Urothelium cell line (cell line): ENCODE data around the gene UGT2A3.

ENCODE experiments used
- DNase-seq: peaks from one replicate; pipeline ENCODE4 v3.0.0; 2011; ENCODE audit warnings: low spot score, mixed read lengths
- FAIRE-seq: peaks from 2 replicates; lab custom pipeline; 2011; peaks lifted over from hg19 to GRCh38; lab: Jason Lieb, UNC

Gene UGT2A3

GRCh38 chr4:68917016-68917415, 34.6 kb downstream of the UGT2A3 start:
- DNase-seq (no peak), FAIRE-seq (no peak)

GRCh38 chr4:68912807-68913206, 38.8 kb downstream of the UGT2A3 start:
- no peak for FAIRE-seq
- no peak for DNase-seq

GRCh38 chr4:68909385-68909784, 42.2 kb downstream of the UGT2A3 start:
- no peak for FAIRE-seq

GRCh38 chr4:68907788-68908700, 43.6 kb downstream of the UGT2A3 start:
- no peak for DNase-seq
- no peak for FAIRE-seq

More at GRCh38 chr4:68909385-68909784, 42.2 kb downstream of the UGT2A3 start:
- DNase-seq, result no peak

- DNase-seq, result no peak
- FAIRE-seq, result no peak
Measured at GRCh38 chr4:68907245-68907644, 44.4 kb downstream of the UGT2A3 start.

GRCh38 chr4:68906780-68907137, 44.8 kb downstream of the UGT2A3 start:
- no peak for DNase-seq
- FAIRE-seq, result no peak

GRCh38 chr4:68905939-68906779, 45.4 kb downstream of the UGT2A3 start:
- DNase-seq, result no peak
- no peak for FAIRE-seq

GRCh38 chr4:68905598-68905938, 46.0 kb downstream of the UGT2A3 start:
- no peak for DNase-seq
- no peak for FAIRE-seq

GRCh38 chr4:68904786-68905185, 46.8 kb downstream of the UGT2A3 start:
- DNase-seq (no peak), FAIRE-seq (no peak)

- FAIRE-seq, result no peak
- no peak for DNase-seq
Measured at GRCh38 chr4:68896749-68897148, 54.9 kb downstream of the UGT2A3 start.

GRCh38 chr4:68895561-68896198, 55.9 kb downstream of the UGT2A3 start:
- DNase-seq, result no peak
- FAIRE-seq, result no peak

GRCh38 chr4:68892861-68893260, 58.7 kb downstream of the UGT2A3 start:
- no peak for FAIRE-seq

GRCh38 chr4:68891678-68892077, 59.9 kb downstream of the UGT2A3 start:
- DNase-seq (no peak), FAIRE-seq (no peak)

More at GRCh38 chr4:68892861-68893260, 58.7 kb downstream of the UGT2A3 start:
- DNase-seq, result no peak

GRCh38 chr4:68885545-68885944, 66.1 kb downstream of the UGT2A3 start:
- DNase-seq (no peak), FAIRE-seq (no peak)

GRCh38 chr4:68883870-68884269, 67.7 kb downstream of the UGT2A3 start:
- DNase-seq, result no peak
- FAIRE-seq, result no peak
